ENCODE results near the gene PAXX. TPM values are rescaled to one million over a fixed set of nuclear protein-coding genes. Genes with fewer than 3 reads are reported as not detected.

The PAXX gene
- total and polyA plus RNA-seq, 8 donors: 11.9 to 206 (median 92.0) TPM

DNA sequence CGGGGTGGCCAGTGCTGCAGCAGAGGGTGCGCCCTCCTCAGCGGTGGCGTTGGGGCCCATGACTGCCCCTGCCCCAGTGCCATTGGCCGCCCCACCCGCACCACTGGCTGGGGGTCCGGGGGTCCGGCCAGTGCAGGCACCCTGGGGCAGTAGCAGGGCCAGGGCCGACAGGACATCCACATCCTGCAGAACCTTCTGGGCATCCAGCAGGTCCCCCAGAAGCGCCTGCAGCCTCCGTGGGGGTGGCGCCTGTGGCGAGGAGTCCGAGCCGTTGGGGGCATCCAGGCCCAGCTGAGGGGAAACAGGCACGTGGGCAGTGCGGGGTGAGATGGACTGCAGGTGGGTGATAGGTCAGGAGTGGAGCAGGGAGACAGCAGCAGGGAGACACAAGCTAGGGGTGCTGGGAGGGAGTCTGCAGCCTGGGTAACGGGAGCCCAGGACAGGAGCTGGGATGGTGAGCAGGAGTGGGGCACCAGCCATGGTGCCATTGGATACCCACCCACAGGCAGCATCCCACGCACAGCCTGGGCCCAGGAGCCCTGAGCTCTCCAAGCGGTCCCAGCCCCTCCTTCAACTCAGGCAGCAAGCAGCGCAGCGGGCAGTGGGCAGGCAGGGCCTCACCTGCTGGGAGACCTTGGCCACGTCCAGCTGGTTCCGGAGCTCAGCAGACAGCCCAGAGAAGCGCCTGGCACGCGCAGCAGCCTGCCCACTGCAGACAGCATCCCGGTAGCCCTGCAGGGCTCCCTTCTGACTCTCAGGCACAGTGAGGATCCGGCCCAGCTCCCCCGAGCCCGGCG is 28.7 kb downstream of the PAXX start:
- 93 to 95% (median 94%) methylated on average over 21 to 32 of the region's 32 CpGs for WGBS, 5 donors
- H3K36me3 ChIP-seq: peaks cover 19 to 53% (median 42%) of the 10 kb centered on the region in 4 donors
- no peaks in the 10 kb centered on the region for H3K9me3 ChIP-seq
- H3K27me3 ChIP-seq: no peaks in the 10 kb centered on the region
- peaks cover 7 to 38% (median 23%) of the 10 kb centered on the region in 4 donors for H3K4me1 ChIP-seq
- H3K4me3 ChIP-seq: no peak overlapping the region
- intact Hi-C loops (cut with DNase I; ENCODE audit: low total_unique reads): loop anchor here (10.0 kb wide), 1 partner anchor 66 kb away; the partner anchor contains the start of gene LCN12
- TF ChIP-seq POLR2A (IDR thresholded peaks at IDR 0.05) (no peak), POLR2AphosphoS5 (IDR thresholded peaks at IDR 0.05) (no peak), EP300 (IDR thresholded peaks at IDR 0.05) (no peak), CTCF (IDR thresholded peaks at IDR 0.05) (no peak)
- no peak overlapping the region for H3K27ac ChIP-seq
- DNase-seq: no peak

GRCh38 chr9:137021568-137021978 is 29.4 kb downstream of the PAXX start:
- H3K4me1 ChIP-seq: peaks cover 13 to 44% (median 29%) of the 10 kb centered on the region in 4 donors
- no peak for DNase-seq
- 67 to 81% (median 78%) methylated on average over 5 to 6 of the region's 6 CpGs for WGBS, 5 donors
- intact Hi-C loops (cut with DNase I; ENCODE audit: low total_unique reads): loop anchor here (10.0 kb wide), 1 partner anchor 67 kb away; the partner anchor contains the start of gene LCN12
- no peaks in the 10 kb centered on the region for H3K9me3 ChIP-seq
- TF ChIP-seq POLR2AphosphoS5 (IDR thresholded peaks at IDR 0.05): no peak
- TF ChIP-seq EP300 (IDR thresholded peaks at IDR 0.05): no peak
- TF ChIP-seq POLR2A (IDR thresholded peaks at IDR 0.05): no peak
- TF ChIP-seq CTCF (IDR thresholded peaks at IDR 0.05): no peak
- H3K36me3 ChIP-seq: peaks cover 19 to 47% (median 36%) of the 10 kb centered on the region in 4 donors
- H3K27ac ChIP-seq: no peak overlapping the region
- H3K27me3 ChIP-seq: no peaks in the 10 kb centered on the region
- H3K4me3 ChIP-seq: no peak overlapping the region

GRCh38 chr9:137021979-137022661 is 29.9 kb downstream of the PAXX start:
- no peaks in the 10 kb centered on the region for H3K27me3 ChIP-seq
- H3K9me3 ChIP-seq: no peaks in the 10 kb centered on the region
- H3K36me3 ChIP-seq: peaks cover 19 to 42% (median 31%) of the 10 kb centered on the region in 4 donors
- H3K4me3 ChIP-seq: no peak overlapping the region
- WGBS, 5 donors: 44 to 62% (median 52%) methylated on average over 20 to 30 of the region's 30 CpGs
- intact Hi-C loops (cut with DNase I; ENCODE audit: low total_unique reads): loop anchor here (10.0 kb wide), 1 partner anchor 67 kb away; the partner anchor contains the start of gene LCN12
- H3K27ac ChIP-seq: peak overlapping the region in 3 of 5 donors; percentile 24 to 54 (median 37)
- peak; percentile 82 to 84 for DNase-seq
- H3K4me1 ChIP-seq: peaks cover 19 to 49% (median 34%) of the 10 kb centered on the region in 4 donors
- TF ChIP-seq POLR2AphosphoS5 (IDR thresholded peaks at IDR 0.05) (no peak), CTCF (IDR thresholded peaks at IDR 0.05) (no peak), POLR2A (IDR thresholded peaks at IDR 0.05) (no peak), EP300 (IDR thresholded peaks at IDR 0.05) (no peak)

DNA sequence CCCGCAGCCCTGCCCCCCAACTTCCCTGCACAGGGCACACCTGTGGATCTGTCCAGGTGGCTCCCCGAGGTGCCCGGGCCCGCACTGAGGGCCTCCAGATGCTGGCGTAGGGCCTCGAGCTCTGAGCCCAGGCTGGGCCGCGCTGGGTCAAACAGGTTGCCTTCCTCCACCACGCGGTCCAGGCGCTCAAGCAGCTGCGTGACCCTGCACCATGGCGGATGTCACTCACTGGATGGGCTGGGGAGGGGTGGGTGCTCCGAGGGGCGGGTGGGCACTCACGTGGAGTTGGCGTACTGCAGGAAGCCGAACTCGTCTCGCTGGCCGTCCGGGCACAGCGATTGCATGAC is 30.4 kb downstream of the PAXX start:
- peak overlapping the region in 3 of 5 donors; percentile 24 to 54 (median 37) for H3K27ac ChIP-seq
- DNase-seq: no peak
- peaks cover 14 to 37% (median 26%) of the 10 kb centered on the region in 4 donors for H3K36me3 ChIP-seq
- H3K4me1 ChIP-seq: peaks cover 24 to 55% (median 39%) of the 10 kb centered on the region in 4 donors
- 89 to 95% (median 91%) methylated on average over 8 to 23 of the region's 23 CpGs for WGBS, 5 donors
- no peaks in the 10 kb centered on the region for H3K27me3 ChIP-seq
- intact Hi-C loops (cut with DNase I; ENCODE audit: low total_unique reads): loop anchor here (10.0 kb wide), 1 partner anchor 68 kb away; the partner anchor contains the start of gene LCN12
- H3K4me3 ChIP-seq: no peak overlapping the region
- TF ChIP-seq EP300 (IDR thresholded peaks at IDR 0.05): no peak
- TF ChIP-seq CTCF (IDR thresholded peaks at IDR 0.05): no peak
- TF ChIP-seq POLR2AphosphoS5 (IDR thresholded peaks at IDR 0.05): no peak
- no peak for TF ChIP-seq POLR2A (IDR thresholded peaks at IDR 0.05)
- no peaks in the 10 kb centered on the region for H3K9me3 ChIP-seq

Measured in stomach (tissue), 9 donors.